ENCODE measurements around the gene ACTC1. TPM values are rescaled to one million over a fixed set of nuclear protein-coding genes. Genes with fewer than 3 reads are reported as not detected.

The ACTC1 gene
- total RNA-seq, 4 donors from 2014 or later: 1.0 to 3.0 (median 2.4) TPM; not detected in 1

GRCh38 chr15:34804776-34805175 is 9.4 kb upstream of the ACTC1 start:
- DNase-seq: no peak
- no peak for TF ChIP-seq CTCF (IDR thresholded peaks at IDR 0.05)
- no peak for TF ChIP-seq POLR2A (IDR thresholded peaks at IDR 0.05)
- Histone ChIP-seq H3K27ac (no peak overlapping the region), H3K4me1 (no peaks in the 10 kb centered on the region), H3K36me3 (no peaks in the 10 kb centered on the region), H3K27me3 (no peaks in the 10 kb centered on the region), H3K4me3 (no peak overlapping the region), H3K9me3 (no peaks in the 10 kb centered on the region)
- intact Hi-C loops (cut with DNase I; ENCODE audit: low total_unique reads): no loop called here

GRCh38 chr15:34804113-34804512 is 8.8 kb upstream of the ACTC1 start:
- no peak for DNase-seq
- Histone ChIP-seq H3K4me3 (no peak overlapping the region), H3K27me3 (no peaks in the 10 kb centered on the region), H3K4me1 (no peaks in the 10 kb centered on the region), H3K36me3 (no peaks in the 10 kb centered on the region), H3K9me3 (no peaks in the 10 kb centered on the region), H3K27ac (no peak overlapping the region)
- TF ChIP-seq POLR2A (IDR thresholded peaks at IDR 0.05) (no peak), CTCF (IDR thresholded peaks at IDR 0.05) (no peak)
- intact Hi-C loops (cut with DNase I; ENCODE audit: low total_unique reads): no loop called here

DNA sequence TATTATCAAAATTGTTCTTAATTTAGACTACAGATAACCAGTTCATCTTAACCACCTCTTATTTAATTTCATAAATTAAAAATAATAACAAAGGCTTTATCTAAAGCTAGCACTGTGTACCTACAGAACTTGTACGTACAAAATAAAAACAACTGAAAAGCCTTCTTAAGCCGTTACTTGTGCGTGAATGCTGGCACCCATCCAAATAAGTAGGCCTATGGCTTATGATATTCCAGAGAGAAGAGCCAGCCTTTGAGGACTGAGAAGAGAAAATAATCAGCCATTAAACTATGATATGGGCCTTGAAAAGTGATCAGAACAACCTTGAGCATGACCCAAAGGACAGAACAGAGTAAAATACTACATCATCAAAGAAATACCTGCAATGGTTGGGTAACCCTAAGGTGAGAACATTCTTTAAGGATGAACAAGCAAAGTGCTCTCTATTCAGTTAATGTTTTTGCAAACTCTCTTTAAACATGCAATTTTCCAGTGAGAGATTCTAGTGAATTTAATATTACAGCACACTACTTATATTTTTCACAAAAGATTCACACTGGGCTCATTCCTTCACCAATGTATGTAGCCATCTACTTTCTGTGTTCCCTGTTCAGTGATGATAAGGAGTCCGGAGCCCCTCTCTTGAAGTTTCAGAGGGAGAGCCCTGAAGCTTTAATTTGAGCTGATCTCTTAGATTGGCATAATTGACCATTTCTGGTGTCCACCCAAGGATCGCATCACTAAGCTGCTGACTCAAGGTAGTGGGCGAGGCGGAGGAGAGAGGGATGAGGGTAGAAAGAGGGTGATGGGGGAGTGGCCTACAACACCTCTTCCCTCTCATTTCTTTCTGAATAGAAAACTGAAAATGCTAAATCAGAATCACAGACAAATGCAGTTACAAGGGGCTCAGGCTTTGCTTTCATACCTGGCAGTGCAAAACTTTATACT is 7.7 kb upstream of the ACTC1 start:
- no peaks in the 10 kb centered on the region for H3K9me3 ChIP-seq
- no peak overlapping the region for H3K27ac ChIP-seq
- intact Hi-C loops (cut with DNase I; ENCODE audit: low total_unique reads): no loop called here
- H3K36me3 ChIP-seq: no peaks in the 10 kb centered on the region
- DNase-seq: no peak
- TF ChIP-seq CTCF (IDR thresholded peaks at IDR 0.05) (no peak), POLR2A (IDR thresholded peaks at IDR 0.05) (no peak)
- H3K4me1 ChIP-seq: no peaks in the 10 kb centered on the region
- no peak overlapping the region for H3K4me3 ChIP-seq
- H3K27me3 ChIP-seq: no peaks in the 10 kb centered on the region

- intact Hi-C loops (cut with DNase I; ENCODE audit: low total_unique reads): no loop called here
- H3K27me3 ChIP-seq: no peaks in the 10 kb centered on the region
- TF ChIP-seq POLR2A (IDR thresholded peaks at IDR 0.05): no peak
- no peak for TF ChIP-seq CTCF (IDR thresholded peaks at IDR 0.05)
- H3K4me3 ChIP-seq: no peak overlapping the region
- H3K36me3 ChIP-seq: no peaks in the 10 kb centered on the region
- no peak for DNase-seq
- no peaks in the 10 kb centered on the region for H3K4me1 ChIP-seq
- H3K9me3 ChIP-seq: no peaks in the 10 kb centered on the region
- no peak overlapping the region for H3K27ac ChIP-seq
These were observed 7.0 kb upstream of the ACTC1 start for GRCh38 chr15:34802371-34802770.

Measured in uterus (tissue), 4 donors.